Mucosa of descending colon (tissue), 3 donors: Measurements from ENCODE around the gene C18orf32. TPM values are rescaled to one million over a fixed set of nuclear protein-coding genes. Genes with fewer than 3 reads are reported as not detected.
"Not testable (repeated sequence)": the region's sequence is repeated elsewhere in the genome, so short reads cannot be mapped to it uniquely, and the experiment has no call there.

Experiments
- ATAC-seq: fragments of 200-7000 bp; cut with Tn5 transposase; one replicate; pipeline ENCODE4 v1.9.1; 2020; ENCODE audit warnings: mild to moderate bottlenecking, moderate library complexity
- DNase-seq, 3 donors: peaks; one replicate each; pipeline ENCODE4 v3.0.0-alpha.2; 2020
- H3K36me3 ChIP-seq: fragments of 200-600 bp; one replicate; pipeline ENCODE4 v1.8.0; 2021; ENCODE audit warnings: low read depth, mild to moderate bottlenecking
- H3K4me1 ChIP-seq: fragments of 200-600 bp; one replicate; pipeline ENCODE4 v1.8.0; 2021; ENCODE audit warnings: low read depth, mild to moderate bottlenecking
- H3K4me3 ChIP-seq: fragments of 200-600 bp; one replicate; pipeline ENCODE4 v1.8.0; 2021; ENCODE audit warnings: mild to moderate bottlenecking
- H3K9me3 ChIP-seq: fragments of 200-600 bp; one replicate; pipeline ENCODE4 v1.8.0; 2021; ENCODE audit warnings: mild to moderate bottlenecking
- CTCF ChIP-seq: fragments of 200-600 bp; IDR thresholded peaks from one replicate; pipeline ENCODE4 v1.8.0; 2022; ENCODE audit warnings: antibody characterized with exemption, mild to moderate bottlenecking
- intact Hi-C, 2 donors: fragments of 100-400 bp; cut with DNase I in 1 of 2; cut with micrococcal nuclease in 1 of 2; formaldehyde crosslinking; loops; one replicate each; pipeline versions ENCODE4 v1.11.0 to v1.11.1; 2022; cut with DNase I, micrococcal nuclease
- total RNA-seq, 3 donors: library from RNA; stranded (reverse); fragmentation: NEBNext Ultra II Directional in 2 of 3; extraction: Animal tissue kit (Norgen Biotek cat#: 25700) in 2 of 3; gene quantifications; one replicate each; pipeline versions ENCODE4 v1.2.1 to v1.2.4, GENCODE V29; 2021 to 2023
- donor health status: DM: no; HTN: no; CAD: no; lungs with moderate emphysema.
- donor health status: DM: no; HTN: no; CAD: no.
- donor health status: DM: no; HTN: yes; CAD: no.

Gene C18orf32
- total RNA-seq, 3 donors from 2014 or later, result 48.9 to 61.7 (median 57.8) TPM

- Histone ChIP-seq H3K9me3 (no peaks in the 10 kb centered on the region), H3K4me3 (no peak overlapping the region), H3K36me3 (no peaks in the 10 kb centered on the region), H3K4me1 (no peaks in the 10 kb centered on the region)
- DNase-seq (no peak), ATAC-seq (no peak)
- TF ChIP-seq CTCF, result no peak
- intact Hi-C loops, result no loop called here
These were observed 32.3 kb upstream of the C18orf32 start for GRCh38 chr18:49519101-49519971.

GRCh38 chr18:49517483-49517882 lies 30.4 kb upstream of the C18orf32 start:
- H3K4me1 ChIP-seq, result no peaks in the 10 kb centered on the region
- H3K4me3 ChIP-seq, result no peak overlapping the region
- H3K36me3 ChIP-seq, result no peaks in the 10 kb centered on the region
- TF ChIP-seq CTCF, result no peak
- ATAC-seq (no peak), DNase-seq (no peak)
- intact Hi-C loops, result no loop called here
- H3K9me3 ChIP-seq, result no peaks in the 10 kb centered on the region

GRCh38 chr18:49515516-49515915 lies 28.5 kb upstream of the C18orf32 start:
- no peaks in the 10 kb centered on the region for H3K4me1 ChIP-seq
- H3K4me3 ChIP-seq, result no peak overlapping the region
- TF ChIP-seq CTCF, result no peak
- DNase-seq (no peak), ATAC-seq (no peak)
- no peaks in the 10 kb centered on the region for H3K9me3 ChIP-seq
- intact Hi-C loops, result no loop called here
- H3K36me3 ChIP-seq, result no peaks in the 10 kb centered on the region

GRCh38 chr18:49515003-49515402 lies 28.0 kb upstream of the C18orf32 start:
- H3K4me3 ChIP-seq, DNase-seq, ATAC-seq, H3K36me3 ChIP-seq, H3K9me3 ChIP-seq, intact Hi-C loops, H3K4me1 ChIP-seq: not testable (repeated sequence)

GRCh38 chr18:49514577-49514976 lies 27.5 kb upstream of the C18orf32 start:
- Histone ChIP-seq H3K36me3 (no peaks in the 10 kb centered on the region), H3K4me3 (no peak overlapping the region), H3K4me1 (no peaks in the 10 kb centered on the region), H3K9me3 (no peaks in the 10 kb centered on the region)
- TF ChIP-seq CTCF, result no peak
- intact Hi-C loops, result no loop called here
- ATAC-seq (peak; percentile 95), DNase-seq (peak in 2 of 3 donors; percentile 43 to 57)

GRCh38 chr18:49512876-49513275 lies 25.8 kb upstream of the C18orf32 start:
- intact Hi-C loops, H3K36me3 ChIP-seq, ATAC-seq, H3K4me1 ChIP-seq, DNase-seq, H3K9me3 ChIP-seq, H3K4me3 ChIP-seq: not testable (repeated sequence)
